H9 (cell line): ENCODE data around the gene GSTP1. TPM values are rescaled to one million over a fixed set of nuclear protein-coding genes. Genes with fewer than 3 reads are reported as not detected.

Experiments
- DNase-seq: peaks from one replicate; pipeline ENCODE4 v3.0.0-alpha.2; 2017
- H2AFZ ChIP-seq: one replicate; pipeline ENCODE4 v1.6.1; 2013; ENCODE audit warnings: mild to moderate bottlenecking, low read length, control low read depth, moderate library complexity
- H2AK5ac ChIP-seq: 2 replicates; pipeline ENCODE4 v1.6.1; 2013; ENCODE audit warnings: low read length, control low read depth, mixed read lengths; ENCODE audit not compliant: insufficient read length
- H2BK120ac ChIP-seq: one replicate; pipeline ENCODE4 v1.6.1; 2013; ENCODE audit warnings: low read depth, mild to moderate bottlenecking, low read length, control low read depth, inconsistent platforms; ENCODE audit not compliant: poor library complexity, severe bottlenecking
- H2BK12ac ChIP-seq: 2 replicates; pipeline ENCODE4 v1.6.1; 2013; ENCODE audit warnings: low read length, control low read depth, mixed read lengths, low read depth; ENCODE audit not compliant: insufficient read length
- H2BK15ac ChIP-seq: 2 replicates; pipeline ENCODE4 v1.6.1; 2013; ENCODE audit warnings: low read depth, low read length, control low read depth
- H2BK20ac ChIP-seq: one replicate; pipeline ENCODE4 v1.6.1; 2013; ENCODE audit warnings: low read depth, mild to moderate bottlenecking, low read length, control low read depth, inconsistent platforms; ENCODE audit not compliant: poor library complexity, severe bottlenecking
- H2BK5ac ChIP-seq: 2 replicates; pipeline ENCODE4 v1.6.1; 2013; ENCODE audit warnings: low read length, control low read depth, mixed read lengths; ENCODE audit not compliant: insufficient read length
- H3K14ac ChIP-seq: 2 replicates; pipeline ENCODE4 v1.6.1; 2013; ENCODE audit warnings: low read length, control low read depth; ENCODE audit not compliant: insufficient read depth
- H3K18ac ChIP-seq: 2 replicates; pipeline ENCODE4 v1.6.1; 2013; ENCODE audit warnings: low read depth, mild to moderate bottlenecking, mixed read lengths, low read length, control low read depth; ENCODE audit not compliant: insufficient read length
- H3K23ac ChIP-seq: 2 replicates; pipeline ENCODE4 v1.6.1; 2013; ENCODE audit warnings: low read length, control low read depth, mixed read lengths, low read depth; ENCODE audit not compliant: insufficient read length
- H3K23me2 ChIP-seq: 2 replicates; pipeline ENCODE4 v1.6.1; 2013; ENCODE audit warnings: low read depth, mild to moderate bottlenecking, mixed read lengths, low read length, control low read depth; ENCODE audit not compliant: insufficient read length, poor library complexity, severe bottlenecking
- H3K27ac ChIP-seq: 2 replicates; pipeline ENCODE4 v1.5.1; 2013; ENCODE audit warnings: low read length, control low read depth, mixed read lengths, low read depth; ENCODE audit not compliant: insufficient read length
- H3K27me3 ChIP-seq: 2 replicates; pipeline ENCODE4 v1.6.1; 2013; ENCODE audit warnings: low read length, control low read depth, inconsistent platforms; ENCODE audit not compliant: insufficient read depth
- H3K4ac ChIP-seq: 2 replicates; pipeline ENCODE4 v1.6.1; 2013; ENCODE audit warnings: low read depth, mild to moderate bottlenecking, control low read depth, inconsistent platforms, low read length, moderate library complexity
- H3K4me1 ChIP-seq: 2 replicates; pipeline ENCODE4 v1.6.1; 2013; ENCODE audit warnings: low read length, control low read depth, inconsistent platforms; ENCODE audit not compliant: insufficient read depth
- H3K4me2 ChIP-seq: 2 replicates; pipeline ENCODE4 v1.6.1; 2013; ENCODE audit warnings: low read length, control low read depth, mixed read lengths; ENCODE audit not compliant: insufficient read length, insufficient read depth
- H3K56ac ChIP-seq: 2 replicates; pipeline ENCODE4 v1.6.1; 2013; ENCODE audit warnings: low read depth, mild to moderate bottlenecking, mixed read lengths, low read length, control low read depth; ENCODE audit not compliant: insufficient read length
- H3K79me1 ChIP-seq: 2 replicates; pipeline ENCODE4 v1.6.1; 2013; ENCODE audit warnings: low read depth, mild to moderate bottlenecking, moderate library complexity, low read length, control low read depth, inconsistent platforms; ENCODE audit not compliant: insufficient read depth, poor library complexity, severe bottlenecking
- H3K79me2 ChIP-seq: 2 replicates; pipeline ENCODE4 v1.6.1; 2013; ENCODE audit warnings: low read length, control low read depth, inconsistent platforms; ENCODE audit not compliant: insufficient read depth
- H3K9ac ChIP-seq: 2 replicates; pipeline ENCODE4 v1.6.1; 2013; ENCODE audit warnings: low read length, control low read depth, mixed read lengths; ENCODE audit not compliant: insufficient read length; ENCODE audit errors: extremely low read depth
- H3K9me3 ChIP-seq: one replicate; pipeline ENCODE4 v1.6.1; 2013; ENCODE audit warnings: low read depth, low read length, inconsistent platforms; ENCODE audit not compliant: control insufficient read depth
- H3T11ph ChIP-seq: one replicate; pipeline ENCODE4 v1.6.1; 2013; ENCODE audit warnings: mild to moderate bottlenecking, low read length, control low read depth, inconsistent platforms
- H4K20me1 ChIP-seq: one replicate; pipeline ENCODE4 v1.6.1; 2013; ENCODE audit not compliant: control insufficient read depth, insufficient read length, insufficient read depth
- H4K5ac ChIP-seq: 2 replicates; pipeline ENCODE4 v1.6.1; 2013; ENCODE audit warnings: low read depth, mild to moderate bottlenecking, mixed read lengths, low read length, control low read depth; ENCODE audit not compliant: insufficient read length
- H4K8ac ChIP-seq: replicated peaks from 2 replicates; pipeline ENCODE4 v1.6.1; 2013; ENCODE audit warnings: low read length, control low read depth, mixed read lengths, low read depth; ENCODE audit not compliant: insufficient read length
- H4K91ac ChIP-seq: 2 replicates; pipeline ENCODE4 v1.6.1; 2013; ENCODE audit warnings: low read depth, mild to moderate bottlenecking, moderate library complexity, mixed read lengths, low read length, control low read depth; ENCODE audit not compliant: insufficient read length
- H3K27ac Mint-ChIP-seq, 3 experiments: 2 replicates in 2 of 3; 3 replicates in 1 of 3; pipeline ENCODE4 v1.8.0; 2020 to 2021; ENCODE audit warnings: mixed read lengths in 3 of 3, mild to moderate bottlenecking in 1 of 3, moderate library complexity in 1 of 3
- H3K27me3 Mint-ChIP-seq: 2 replicates; pipeline ENCODE4 v1.8.0; 2021; ENCODE audit warnings: low read depth, mild to moderate bottlenecking, moderate library complexity, mixed read lengths
- H3K36me3 Mint-ChIP-seq, 3 experiments: 2 replicates in 2 of 3; 3 replicates in 1 of 3; pipeline ENCODE4 v1.8.0; 2020 to 2021; ENCODE audit warnings: low read depth in 3 of 3, mixed read lengths in 3 of 3; ENCODE audit not compliant: insufficient read depth in 1 of 3
- H3K4me1 Mint-ChIP-seq, 2 experiments: 2 replicates each; pipeline ENCODE4 v1.8.0; 2020; ENCODE audit warnings: mixed read lengths in 2 of 2
- H3K4me3 Mint-ChIP-seq, 2 experiments: 2 replicates in 1 of 2; 3 replicates in 1 of 2; pipeline ENCODE4 v1.8.0; 2020 to 2021; ENCODE audit warnings: mild to moderate bottlenecking in 2 of 2, mixed read lengths in 2 of 2, moderate library complexity in 1 of 2
- H3K9me3 Mint-ChIP-seq, 2 experiments: 2 replicates in 1 of 2; 3 replicates in 1 of 2; pipeline ENCODE4 v1.8.0; 2020; ENCODE audit warnings: mild to moderate bottlenecking in 2 of 2, mixed read lengths in 2 of 2, moderate library complexity in 1 of 2
- WGBS: extraction: QIAGEN DNeasy Blood & Tissue Kit; methylation state at CpG from one replicate; pipeline ENCODE4 v1.1.7; 2013; ENCODE audit warnings: missing lambda C conversion rate, low lambda C conversion rate, mixed read lengths; ENCODE audit not compliant: insufficient read length; ENCODE audit errors: extremely low coverage; 5-methylcytosine and 5-hydroxymethylcytosine counted together
- total RNA-seq: library from RNA; stranded (reverse); gene quantifications from 2 replicates; pipeline ENCODE4 v1.2.1, GENCODE V29; 2021
- TF ChIP-seq, protein P1 (sequence below): fragments of 200-600 bp; sonication (generic); conservative IDR thresholded peaks from 3 replicates; pipeline ENCODE4 v1.8.0; 2021; ENCODE audit warnings: antibody characterized with exemption, mild to moderate bottlenecking

The GSTP1 gene
- total RNA-seq, 1 experiment from 2014 or later: 1,469 TPM

DNA sequence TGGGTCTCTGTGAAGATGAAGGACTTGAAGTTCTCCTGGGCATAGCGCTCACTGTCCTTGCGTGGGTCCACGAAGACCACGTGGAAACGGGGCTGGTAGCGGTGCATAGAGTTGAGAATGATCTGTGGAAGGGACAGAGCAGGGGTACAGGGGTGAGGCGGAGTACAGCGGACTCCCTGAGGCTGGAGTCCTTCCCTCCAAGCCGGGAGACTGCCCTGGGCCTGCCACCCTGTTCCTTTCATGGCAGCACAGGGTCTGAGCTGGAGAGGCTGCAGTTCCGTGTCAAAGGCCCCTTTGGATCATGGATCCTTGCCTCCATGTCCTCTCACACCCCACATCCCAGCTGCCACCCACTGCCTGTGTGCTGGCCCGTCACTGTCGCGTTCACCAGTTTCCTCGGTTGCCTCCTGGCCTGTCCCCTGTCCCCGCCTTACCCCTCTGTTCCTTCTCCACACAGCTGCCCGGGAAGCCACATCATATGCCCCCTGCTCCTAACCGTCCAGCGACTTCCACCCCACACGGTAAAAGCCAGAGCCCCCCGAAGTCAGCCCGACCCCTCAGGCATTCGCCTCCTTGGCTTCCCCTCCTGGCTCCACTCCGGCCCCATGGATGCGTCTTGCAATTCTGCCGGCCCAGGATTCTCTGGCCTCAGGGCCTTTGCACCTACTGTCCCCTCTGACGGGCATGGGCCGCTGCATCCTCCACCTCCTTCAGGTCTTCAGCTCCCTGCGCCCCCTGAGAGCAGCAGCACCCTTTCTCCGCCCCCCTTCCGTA is 49.6 kb downstream of the GSTP1 start:
- H3K36me3 Mint-ChIP-seq: no peaks in the 10 kb centered on the region; a peak in 1 of 7 replicates
- Histone ChIP-seq H4K8ac (no peak overlapping the region), H4K20me1 (no peaks in the 10 kb centered on the region), H3K18ac (no peak overlapping the region), H2BK120ac (no peak overlapping the region), H2AFZ (no peak overlapping the region), H2BK5ac (no peak overlapping the region), H2AK5ac (no peak overlapping the region), H3K27ac (no peak overlapping the region), H3K23ac (no peak overlapping the region), H3K14ac (no peak overlapping the region), H4K91ac (no peak overlapping the region), H3K4me2 (no peak overlapping the region), H2BK20ac (no peak overlapping the region), H3K56ac (no peak overlapping the region), H3K4ac (no peak overlapping the region), H3K9me3 (no peaks in the 10 kb centered on the region), H3K79me1 (no peaks in the 10 kb centered on the region), H3K79me2 (no peaks in the 10 kb centered on the region), H3K27me3 (no peaks in the 10 kb centered on the region), H3K4me1 (no peaks in the 10 kb centered on the region; the same call in 1 of the 2 replicates), H4K5ac (no peak overlapping the region), H3K9ac (no peak overlapping the region), H3K23me2 (no peaks in the 10 kb centered on the region), H3T11ph (no peak overlapping the region), H2BK12ac (no peak overlapping the region), H2BK15ac (no peak overlapping the region)
- H3K9me3 Mint-ChIP-seq: peaks cover 0 to 3% of the 10 kb centered on the region in 2 experiments; a peak in 2 of 5 replicates
- TF ChIP-seq, protein P1, sequence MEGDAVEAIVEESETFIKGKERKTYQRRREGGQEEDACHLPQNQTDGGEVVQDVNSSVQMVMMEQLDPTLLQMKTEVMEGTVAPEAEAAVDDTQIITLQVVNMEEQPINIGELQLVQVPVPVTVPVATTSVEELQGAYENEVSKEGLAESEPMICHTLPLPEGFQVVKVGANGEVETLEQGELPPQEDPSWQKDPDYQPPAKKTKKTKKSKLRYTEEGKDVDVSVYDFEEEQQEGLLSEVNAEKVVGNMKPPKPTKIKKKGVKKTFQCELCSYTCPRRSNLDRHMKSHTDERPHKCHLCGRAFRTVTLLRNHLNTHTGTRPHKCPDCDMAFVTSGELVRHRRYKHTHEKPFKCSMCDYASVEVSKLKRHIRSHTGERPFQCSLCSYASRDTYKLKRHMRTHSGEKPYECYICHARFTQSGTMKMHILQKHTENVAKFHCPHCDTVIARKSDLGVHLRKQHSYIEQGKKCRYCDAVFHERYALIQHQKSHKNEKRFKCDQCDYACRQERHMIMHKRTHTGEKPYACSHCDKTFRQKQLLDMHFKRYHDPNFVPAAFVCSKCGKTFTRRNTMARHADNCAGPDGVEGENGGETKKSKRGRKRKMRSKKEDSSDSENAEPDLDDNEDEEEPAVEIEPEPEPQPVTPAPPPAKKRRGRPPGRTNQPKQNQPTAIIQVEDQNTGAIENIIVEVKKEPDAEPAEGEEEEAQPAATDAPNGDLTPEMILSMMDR: no peak
- H3K27ac Mint-ChIP-seq: peak overlapping the region in 1 of 3 experiments; percentile 67; a peak in 1 of 7 replicates
- H3K4me3 Mint-ChIP-seq: no peak overlapping the region
- WGBS: no CpG with 5 or more reads among the region's 30 CpGs
- DNase-seq: peak; percentile 27
- H3K27me3 Mint-ChIP-seq: peaks cover 21% of the 10 kb centered on the region
- H3K4me1 Mint-ChIP-seq: peaks cover 16 to 25% of the 10 kb centered on the region in 2 experiments
